ENCODE results near the gene ADIPOQ.
A peak's percentile ranks its signal among the peaks of the same experiment; 100 is the strongest.
"Not testable (repeated sequence)": the region's sequence is repeated elsewhere in the genome, so short reads cannot be mapped to it uniquely, and the experiment has no call there.

Gene ADIPOQ

GRCh38 chr3:186826976-186827857 lies 15.3 kb upstream of the ADIPOQ start:
- DNase-seq = peak; percentile 93

GRCh38 chr3:186828340-186828739 lies 14.2 kb upstream of the ADIPOQ start:
- no peak for DNase-seq

- no peak for DNase-seq
Measured at GRCh38 chr3:186831798-186832197, 10.7 kb upstream of the ADIPOQ start.

- DNase-seq = no peak
Measured at GRCh38 chr3:186832276-186832675, 10.2 kb upstream of the ADIPOQ start.

GRCh38 chr3:186839874-186840641 lies 2.5 kb upstream of the ADIPOQ start:
- peak; percentile 24 for DNase-seq

- DNase-seq = no peak
Measured at GRCh38 chr3:186841620-186842019, 890 bp upstream of the ADIPOQ start.

- DNase-seq = no peak
Measured at GRCh38 chr3:186843039-186843432, 526 bp downstream of the ADIPOQ start.

GRCh38 chr3:186844908-186845307 lies 2.4 kb downstream of the ADIPOQ start:
- no peak for DNase-seq

GRCh38 chr3:186845756-186846155 lies 3.2 kb downstream of the ADIPOQ start:
- DNase-seq = no peak

- no peak for DNase-seq
Measured at GRCh38 chr3:186847437-186847836, 4.9 kb downstream of the ADIPOQ start.

- DNase-seq = peak; percentile 24
Measured at GRCh38 chr3:186849374-186849975, 7.0 kb downstream of the ADIPOQ start.

- not testable (repeated sequence) for DNase-seq
Measured at GRCh38 chr3:186851835-186852234, 9.3 kb downstream of the ADIPOQ start.

GRCh38 chr3:186852994-186853393 lies 10.5 kb downstream of the ADIPOQ start:
- DNase-seq = no peak

- no peak for DNase-seq
Measured at GRCh38 chr3:186854146-186854545, 11.6 kb downstream of the ADIPOQ start.

- DNase-seq = no peak
Measured at GRCh38 chr3:186854954-186855353, 12.4 kb downstream of the ADIPOQ start.

- no peak for DNase-seq
Measured at GRCh38 chr3:186857743-186858142, 15.2 kb downstream of the ADIPOQ start.

GRCh38 chr3:186865215-186865853 lies 22.8 kb downstream of the ADIPOQ start:
- not testable (repeated sequence) for DNase-seq

GRCh38 chr3:186866095-186866494 lies 23.6 kb downstream of the ADIPOQ start:
- DNase-seq = not testable (repeated sequence)

GRCh38 chr3:186869253-186870100 lies 27.0 kb downstream of the ADIPOQ start:
- no peak for DNase-seq

- no peak for DNase-seq
Measured at GRCh38 chr3:186870421-186871201, 28.1 kb downstream of the ADIPOQ start.

- no peak for DNase-seq
Measured at GRCh38 chr3:186871403-186871924, 29.0 kb downstream of the ADIPOQ start.

Data from retina (tissue), 1 donor.